ENCODE results near the gene PCBD1. TPM values are rescaled to one million over a fixed set of nuclear protein-coding genes. Genes with fewer than 3 reads are reported as not detected.
"Not testable (repeated sequence)": the region's sequence is repeated elsewhere in the genome, so short reads cannot be mapped to it uniquely, and the experiment has no call there.

Gene PCBD1
- total RNA-seq, 1 donor from 2014 or later = 142 TPM

DNA sequence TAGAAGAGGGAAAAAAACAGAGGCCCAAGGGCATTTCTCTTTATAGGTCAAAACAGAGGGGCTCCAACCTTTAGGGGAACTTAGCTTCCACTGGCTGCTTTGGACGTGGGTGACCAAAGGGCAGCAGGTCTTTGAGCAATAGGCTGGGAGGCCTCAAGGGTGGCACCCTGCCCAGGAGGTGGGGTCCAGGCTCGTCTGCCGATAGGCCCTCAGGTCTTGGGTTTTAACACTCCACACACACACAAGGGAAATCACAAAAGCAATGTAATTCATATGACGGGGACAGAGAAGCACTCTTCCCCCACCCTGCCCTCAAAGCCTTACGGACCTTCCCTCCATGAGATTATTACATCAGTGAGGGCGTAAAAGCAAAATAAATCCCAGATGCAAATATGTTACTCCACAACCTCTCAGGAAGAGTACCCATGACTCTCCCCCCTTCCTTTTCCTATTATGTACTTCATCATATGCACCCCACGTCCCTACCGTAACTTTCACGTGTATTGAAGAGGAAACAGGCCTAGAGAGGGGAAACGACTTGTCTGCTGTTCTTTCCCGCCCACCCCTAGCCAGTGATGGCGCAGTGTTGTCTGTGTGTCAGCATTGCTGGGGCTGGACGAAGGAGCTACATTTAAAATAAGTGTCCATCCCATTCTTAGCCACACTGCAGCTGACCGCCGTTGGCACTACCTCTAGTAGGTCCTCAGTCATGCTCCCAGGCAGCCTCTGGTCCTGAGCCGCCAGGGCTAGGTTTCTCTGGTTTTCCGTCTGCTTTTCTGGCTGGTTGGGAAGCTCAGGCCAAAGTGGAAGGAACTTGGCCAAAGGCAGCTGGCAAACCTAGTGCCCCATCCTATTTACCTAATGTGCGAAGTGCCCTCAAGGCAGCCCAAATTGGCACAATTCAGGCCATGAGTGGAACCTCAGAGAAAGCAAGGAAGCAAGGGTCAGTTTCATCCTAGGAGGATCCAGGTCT lies 2.1 kb downstream of the PCBD1 start:
- intact Hi-C loops (cut with DNase I) = no loop called here
- DNase-seq (no peak), ATAC-seq (ENCODE audit: poor library complexity) (no peak)

GRCh38 chr10:70885481-70885880 lies 2.9 kb downstream of the PCBD1 start:
- no peak for DNase-seq
- intact Hi-C loops (cut with DNase I) = no loop called here
- ATAC-seq (ENCODE audit: poor library complexity) = no peak

- DNase-seq = no peak
- no peak for ATAC-seq (ENCODE audit: poor library complexity)
- intact Hi-C loops (cut with DNase I) = loop anchor here (5.0 kb wide), 1 partner anchor 332 kb away; no protein-coding TSS in a partner anchor
Measured at GRCh38 chr10:70884741-70885140, 3.6 kb downstream of the PCBD1 start.

- DNase-seq (peak; percentile 76), ATAC-seq (ENCODE audit: poor library complexity) (peak; percentile 82)
- intact Hi-C loops (cut with DNase I) = loop anchor here (5.0 kb wide), 1 partner anchor 328 kb away; no protein-coding TSS in a partner anchor
Measured at GRCh38 chr10:70880077-70880534, 8.3 kb downstream of the PCBD1 start.

DNA sequence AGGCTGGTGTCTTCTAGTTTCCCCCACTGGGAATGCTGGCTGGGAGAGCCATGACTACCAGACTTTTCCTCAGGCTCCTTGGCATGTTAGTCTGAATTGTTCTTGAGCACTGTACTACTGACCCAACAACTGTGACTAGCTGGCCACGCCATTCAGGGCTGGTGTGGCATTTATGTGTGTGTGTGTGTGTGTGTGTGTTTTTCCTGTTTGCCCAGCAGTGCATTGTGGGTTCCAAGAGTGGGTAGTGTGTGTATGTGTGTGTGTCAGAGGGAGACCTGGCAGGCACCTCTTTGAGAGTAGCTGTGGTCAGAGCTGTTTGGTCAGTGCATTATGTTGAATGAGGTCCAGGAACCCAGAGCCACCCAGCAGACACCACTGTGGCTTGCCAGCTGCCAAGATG lies 9.2 kb downstream of the PCBD1 start:
- intact Hi-C loops (cut with DNase I) = no loop called here
- ATAC-seq (ENCODE audit: poor library complexity) (no peak), DNase-seq (no peak)

- intact Hi-C loops (cut with DNase I) = no loop called here
- no peak for DNase-seq
- ATAC-seq (ENCODE audit: poor library complexity) = no peak
Measured at GRCh38 chr10:70874061-70874460, 14.3 kb downstream of the PCBD1 start.

DNA sequence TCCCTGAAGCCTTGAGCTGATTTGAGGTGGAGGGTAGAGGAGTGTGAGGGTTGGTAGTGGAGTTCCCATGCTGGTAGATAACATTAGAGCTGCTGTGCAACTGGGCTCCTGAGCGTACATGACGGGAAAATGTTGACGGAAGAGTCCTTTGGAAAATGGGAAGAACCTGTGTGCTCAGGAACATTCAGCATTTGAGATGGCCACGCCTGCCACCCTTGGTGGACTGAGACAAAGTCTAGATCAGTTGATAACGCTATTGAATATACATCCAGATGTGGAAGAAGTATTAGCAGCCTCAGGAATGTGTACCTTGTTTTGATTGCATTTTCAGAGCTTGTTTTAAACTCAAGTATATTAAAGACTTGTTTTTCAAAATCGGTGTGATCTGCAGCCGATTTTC lies 16.1 kb downstream of the PCBD1 start:
- DNase-seq (no peak), ATAC-seq (ENCODE audit: poor library complexity) (no peak)
- intact Hi-C loops (cut with DNase I) = no loop called here

DNA sequence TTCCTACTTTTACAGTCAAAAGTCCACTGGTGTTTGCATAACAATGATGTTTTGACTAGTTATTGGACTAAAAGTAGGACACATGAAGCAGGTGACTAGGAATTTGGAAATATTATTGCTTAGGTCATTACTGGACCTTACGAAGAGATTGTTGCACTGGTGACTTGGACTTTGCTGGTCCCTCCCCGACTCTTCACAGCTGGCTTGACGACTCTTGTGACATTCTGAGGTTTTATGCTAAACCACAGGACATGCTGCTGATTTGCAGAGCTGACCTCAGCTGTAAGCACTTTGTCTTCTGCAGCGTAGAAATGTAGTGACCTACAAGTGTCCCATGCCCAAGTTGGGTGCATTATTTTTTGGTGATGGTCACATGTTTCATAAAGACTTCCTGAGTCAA lies 21.9 kb downstream of the PCBD1 start:
- ATAC-seq (ENCODE audit: poor library complexity) = peak; percentile 68
- DNase-seq = no peak
- intact Hi-C loops (cut with DNase I) = no loop called here

DNA sequence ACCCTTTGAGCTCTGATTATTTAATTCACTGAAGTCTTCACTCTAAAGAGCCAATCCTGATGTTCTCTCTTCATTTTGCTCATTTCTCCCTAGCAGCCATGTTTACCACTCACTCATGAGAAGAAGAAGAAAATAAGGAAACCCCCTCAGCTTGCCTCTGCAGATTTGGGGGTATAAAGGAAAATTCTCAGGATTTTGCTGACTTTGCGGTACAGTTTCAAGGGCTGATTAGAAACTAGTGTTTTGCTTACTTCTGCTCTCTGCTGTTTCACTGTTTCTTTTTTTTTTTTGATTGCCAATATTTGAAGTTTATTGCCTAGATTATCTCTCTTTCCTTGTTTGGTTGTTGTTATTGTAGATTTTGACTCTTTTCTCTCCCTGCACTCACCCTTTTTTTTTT lies 23.4 kb downstream of the PCBD1 start:
- ATAC-seq (ENCODE audit: poor library complexity) = no peak
- DNase-seq = no peak
- intact Hi-C loops (cut with DNase I) = no loop called here

- no peak for ATAC-seq (ENCODE audit: poor library complexity)
- intact Hi-C loops (cut with DNase I) = no loop called here
Measured at GRCh38 chr10:70863470-70864160, 24.8 kb downstream of the PCBD1 start.

DNA sequence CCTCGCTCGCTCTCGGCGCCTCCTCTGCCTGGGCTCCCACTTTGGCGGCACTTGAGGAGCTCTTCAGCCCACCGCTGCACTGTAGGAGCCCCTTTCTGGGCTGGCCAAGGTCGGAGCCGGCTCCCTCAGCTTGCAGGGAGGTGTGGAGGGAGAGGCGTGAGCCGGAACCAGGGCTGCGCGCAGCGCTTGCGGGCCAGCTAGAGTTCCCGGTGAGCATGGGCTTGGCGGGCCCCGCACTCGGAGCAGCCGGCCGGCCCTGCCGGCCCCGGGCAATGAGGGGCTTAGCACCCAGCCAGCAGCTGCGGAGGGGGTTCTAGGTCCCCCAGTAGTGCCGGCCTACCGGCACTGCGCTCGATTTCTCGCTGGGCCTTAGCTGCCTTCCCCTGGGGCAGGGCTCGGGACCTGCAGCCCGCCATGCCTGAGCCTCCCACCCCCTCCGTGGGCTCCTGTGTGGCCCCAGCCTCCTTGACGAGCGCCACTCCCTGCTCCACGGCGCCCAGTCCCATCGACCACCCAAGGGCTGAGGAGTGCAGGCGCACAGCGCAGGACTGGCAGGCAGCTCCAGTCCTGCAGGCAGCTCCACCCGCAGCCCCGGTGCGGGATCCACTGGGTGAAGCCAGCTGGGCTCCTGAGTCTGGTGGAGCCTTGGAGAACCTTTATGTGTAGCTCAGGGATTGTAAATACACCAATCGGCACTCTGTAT lies 26.7 kb downstream of the PCBD1 start:
- ATAC-seq (ENCODE audit: poor library complexity); intact Hi-C loops (cut with DNase I); DNase-seq: not testable (repeated sequence)

More at GRCh38 chr10:70863470-70864160, 24.8 kb downstream of the PCBD1 start:
- no peak for DNase-seq

DNA sequence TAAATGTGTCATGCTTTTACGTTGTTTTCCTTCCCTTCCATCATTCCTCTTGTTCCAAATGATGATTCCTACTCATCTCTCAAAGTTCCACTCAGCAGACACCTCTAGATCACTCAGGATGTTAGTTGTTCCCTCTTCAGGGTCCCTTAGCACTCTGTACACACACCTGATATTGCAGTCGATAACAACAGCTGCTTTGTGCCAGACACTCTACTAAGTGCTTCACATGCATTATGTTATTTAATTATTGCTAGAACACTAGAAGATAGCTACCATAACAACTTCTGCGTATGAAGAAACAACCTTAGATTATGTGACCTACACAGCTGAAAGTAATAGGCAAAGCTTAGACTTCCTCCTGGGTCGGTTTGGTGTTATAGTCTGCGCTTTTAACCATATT lies 29.6 kb downstream of the PCBD1 start:
- DNase-seq = no peak
- intact Hi-C loops (cut with DNase I) = no loop called here
- peak; percentile 88 for ATAC-seq (ENCODE audit: poor library complexity)

GRCh38 chr10:70856454-70856853 lies 31.9 kb downstream of the PCBD1 start:
- DNase-seq (no peak), ATAC-seq (ENCODE audit: poor library complexity) (no peak)
- intact Hi-C loops (cut with DNase I) = no loop called here

DNA sequence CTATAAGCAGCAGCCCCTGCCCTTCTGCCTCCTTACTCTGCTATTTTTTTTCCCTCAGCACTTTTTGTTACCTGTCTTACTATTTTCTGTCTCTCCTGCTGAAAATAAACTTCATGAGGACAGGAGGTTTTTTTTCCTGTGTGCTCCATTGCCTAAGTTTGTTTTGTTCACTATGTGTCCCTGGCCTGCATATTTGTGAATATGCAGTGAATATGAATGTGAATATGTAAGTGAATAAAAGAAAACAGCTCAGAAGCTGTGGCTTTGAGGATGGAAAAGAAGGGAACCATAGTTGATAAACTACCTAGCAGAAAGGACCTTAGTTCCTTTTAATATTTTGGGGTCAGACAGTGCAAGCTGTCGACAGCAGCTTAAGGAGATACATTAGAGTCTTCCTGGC lies 34.9 kb downstream of the PCBD1 start:
- DNase-seq (no peak), ATAC-seq (ENCODE audit: poor library complexity) (no peak)
- intact Hi-C loops (cut with DNase I) = no loop called here

GRCh38 chr10:70853038-70853437 lies 35.3 kb downstream of the PCBD1 start:
- ATAC-seq (ENCODE audit: poor library complexity) (no peak), DNase-seq (no peak)
- intact Hi-C loops (cut with DNase I) = no loop called here

DNA sequence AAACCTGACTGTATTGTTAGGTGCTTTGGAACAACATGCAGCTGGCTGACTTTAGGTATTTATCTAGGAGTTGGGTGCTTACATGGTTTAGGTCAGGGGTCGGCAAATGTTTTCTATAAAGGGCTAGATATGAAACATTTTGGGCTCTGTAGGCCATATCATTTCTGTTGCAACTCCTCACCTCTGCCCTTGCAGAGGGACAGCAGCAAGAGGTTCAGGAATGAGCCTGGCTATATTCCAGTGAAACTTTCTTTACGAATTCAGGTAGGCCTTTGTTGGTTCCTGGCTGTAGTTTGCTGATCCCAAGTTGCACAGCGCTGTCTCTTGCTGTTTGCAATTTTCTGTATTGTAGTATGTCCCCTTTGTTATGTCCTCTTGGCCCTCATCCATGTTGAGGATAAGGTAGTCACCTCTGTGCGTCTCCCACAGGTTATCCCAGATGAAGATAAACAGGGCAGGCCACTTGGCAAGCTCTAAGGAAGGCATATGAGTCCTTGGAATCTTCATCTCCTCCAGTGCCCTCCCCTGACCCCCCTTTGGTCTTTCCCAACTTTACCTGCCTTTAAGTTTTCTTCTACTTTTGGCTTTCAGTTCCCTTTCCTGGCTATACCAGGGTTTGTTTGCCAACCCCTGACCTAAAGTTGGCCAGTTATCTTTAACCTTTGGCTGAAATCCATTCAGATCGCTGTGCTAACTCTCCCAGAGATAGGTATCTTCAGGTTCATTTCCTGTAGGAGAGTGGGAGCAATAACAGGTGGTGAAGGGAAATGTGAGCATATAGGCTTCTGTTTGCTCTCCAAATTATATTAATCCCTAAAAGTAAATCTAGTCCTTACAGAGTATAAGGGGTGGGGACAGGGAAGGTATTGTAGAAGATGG lies 36.5 kb downstream of the PCBD1 start:
- intact Hi-C loops (cut with DNase I) = no loop called here
- ATAC-seq (ENCODE audit: poor library complexity) = no peak
- no peak for DNase-seq

DNA sequence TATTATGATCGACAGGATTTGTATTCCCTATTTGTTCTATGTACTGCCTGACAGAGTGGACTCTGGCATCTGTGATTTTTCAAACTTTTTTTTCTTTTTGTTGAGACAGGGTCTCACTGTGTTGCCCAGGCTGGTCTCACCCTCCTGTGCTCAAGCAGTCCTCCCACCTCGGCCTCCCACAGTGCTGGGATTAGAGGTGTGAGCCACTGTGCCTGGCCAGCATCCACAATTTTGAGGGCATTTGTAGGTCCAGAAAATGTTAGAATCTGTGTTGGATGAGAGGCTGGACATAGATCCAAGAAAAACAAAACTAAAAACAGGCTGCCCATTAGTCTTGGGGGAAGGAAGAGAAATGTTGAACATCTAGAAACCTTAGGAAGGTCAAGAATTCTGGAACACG lies 38.3 kb downstream of the PCBD1 start:
- DNase-seq = no peak
- no peak for ATAC-seq (ENCODE audit: poor library complexity)
- intact Hi-C loops (cut with DNase I) = no loop called here

GRCh38 chr10:70849582-70850016 lies 38.8 kb downstream of the PCBD1 start:
- ATAC-seq (ENCODE audit: poor library complexity) = no peak
- intact Hi-C loops (cut with DNase I) = no loop called here
- DNase-seq = no peak

Data from Right ventricle myocardium superior (tissue), 1 donor.